Activated CD8-positive, alpha-beta T cell treated with anti-CD3 and anti-CD28 coated beads for 36 hours (primary cell): ENCODE measurements around the gene ALDH6A1. TPM values are rescaled to one million over a fixed set of nuclear protein-coding genes. Genes with fewer than 3 reads are reported as not detected.

Experiments used
- ATAC-seq: fragments of 200-7000 bp; cut with Tn5 transposase; one replicate; pipeline ENCODE4 v1.10.0; 2021; ENCODE audit warnings: mild to moderate bottlenecking, moderate library complexity
- CTCF ChIA-PET: fragments of 350-600 bp; sonication (Branson Sonifier 250); formaldehyde crosslinking; loops from one replicate; lab custom pipeline; 2021; ENCODE audit warnings: antibody characterized with exemption; lab: Charles Lee
- POLR2A ChIA-PET: fragments of 350-600 bp; sonication (Branson Sonifier 250); formaldehyde crosslinking; loops from one replicate; lab custom pipeline; 2021; ENCODE audit warnings: antibody characterized with exemption; lab: Charles Lee
- DNase-seq: peaks from one replicate; pipeline ENCODE4 v3.0.0-alpha.2; 2020
- H3K27ac Mint-ChIP-seq: one replicate; pipeline ENCODE4 v1.8.0; 2021; ENCODE audit warnings: mild to moderate bottlenecking, mixed read lengths
- H3K27me3 Mint-ChIP-seq: one replicate; pipeline ENCODE4 v1.8.0; 2021; ENCODE audit warnings: mixed read lengths
- H3K36me3 Mint-ChIP-seq: one replicate; pipeline ENCODE4 v1.8.0; 2021; ENCODE audit warnings: low read depth, mixed read lengths
- H3K4me1 Mint-ChIP-seq: one replicate; pipeline ENCODE4 v1.8.0; 2021; ENCODE audit warnings: low read depth, mixed read lengths
- H3K4me3 Mint-ChIP-seq: one replicate; pipeline ENCODE4 v1.8.0; 2021; ENCODE audit warnings: mild to moderate bottlenecking, moderate library complexity, mixed read lengths
- H3K9me3 Mint-ChIP-seq: one replicate; pipeline ENCODE4 v1.8.0; 2021; ENCODE audit warnings: mixed read lengths
- intact Hi-C: fragments of 100-400 bp; cut with micrococcal nuclease; formaldehyde crosslinking; loops from one replicate; pipeline ENCODE4 v1.10.0; 2022
- total RNA-seq, 2 experiments: library from RNA; stranded (reverse); gene quantifications; one replicate each; pipeline ENCODE4 v1.2.3, GENCODE V29; 2021
- TF ChIP-seq, protein P1 (sequence below): fragments of 200-600 bp; IDR thresholded peaks from one replicate; pipeline ENCODE4 v1.8.0; 2022; ENCODE audit warnings: antibody characterized with exemption, mild to moderate bottlenecking

ALDH6A1 gene
- total RNA-seq, 2 experiments from 2014 or later: 10.8 to 11.8 TPM

DNA sequence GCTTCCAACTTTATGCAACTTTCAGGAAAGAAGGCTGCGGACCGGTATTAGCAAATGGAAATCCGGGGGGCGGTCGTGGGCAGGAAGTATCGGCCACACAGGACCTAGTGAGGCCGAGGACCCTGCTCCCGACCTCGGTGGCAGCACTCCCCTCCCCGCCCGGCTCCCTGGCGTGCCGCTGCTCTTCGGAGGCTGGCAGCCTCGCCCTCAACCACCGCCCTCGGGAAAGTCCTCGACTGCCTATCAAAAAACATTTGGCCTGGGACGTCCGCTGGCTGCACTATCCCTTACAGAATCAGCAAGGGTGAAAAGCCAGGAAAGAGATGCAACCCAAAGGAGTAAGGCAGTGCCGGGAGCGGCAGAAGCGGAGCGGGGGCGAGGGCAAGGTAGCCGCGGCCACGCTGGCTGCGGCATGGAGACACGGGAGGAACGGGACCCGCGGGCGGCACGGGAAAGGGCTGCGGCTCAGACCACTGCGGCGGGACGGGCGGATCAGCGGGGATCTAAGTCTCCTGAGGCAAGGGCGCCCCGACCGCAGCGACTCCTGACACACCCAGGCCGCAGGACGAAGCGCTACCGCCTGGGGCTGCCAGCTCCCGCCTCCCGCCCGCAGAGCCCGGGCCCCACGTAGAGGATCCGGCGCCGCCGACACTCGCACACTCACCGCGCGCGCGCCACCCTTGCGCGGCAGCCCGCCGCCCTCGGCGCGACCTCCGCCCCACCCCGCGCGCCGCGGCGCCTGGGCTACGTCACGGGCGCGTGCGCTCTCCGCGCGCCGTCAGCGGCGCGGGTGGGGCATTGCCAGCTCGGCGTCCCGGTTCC is 65.5 kb downstream of the ALDH6A1 start, which contains the start of the genes BBOF1 and ENTPD5:
Gene BBOF1, plus strand, starts transcription at position 764 of the 822 bp plus-strand sequence. CDS start 130 bp downstream, outside the sequence.
Gene ENTPD5, minus strand, starts transcription at position 703 of the 822 bp plus-strand sequence. CDS start 31,186 bp downstream, outside the sequence.
- no peaks in the 10 kb centered on the region for H3K9me3 Mint-ChIP-seq
- H3K4me3 Mint-ChIP-seq: peak within 1 kb of the TSS; percentile 94
- TF ChIP-seq, protein P1, sequence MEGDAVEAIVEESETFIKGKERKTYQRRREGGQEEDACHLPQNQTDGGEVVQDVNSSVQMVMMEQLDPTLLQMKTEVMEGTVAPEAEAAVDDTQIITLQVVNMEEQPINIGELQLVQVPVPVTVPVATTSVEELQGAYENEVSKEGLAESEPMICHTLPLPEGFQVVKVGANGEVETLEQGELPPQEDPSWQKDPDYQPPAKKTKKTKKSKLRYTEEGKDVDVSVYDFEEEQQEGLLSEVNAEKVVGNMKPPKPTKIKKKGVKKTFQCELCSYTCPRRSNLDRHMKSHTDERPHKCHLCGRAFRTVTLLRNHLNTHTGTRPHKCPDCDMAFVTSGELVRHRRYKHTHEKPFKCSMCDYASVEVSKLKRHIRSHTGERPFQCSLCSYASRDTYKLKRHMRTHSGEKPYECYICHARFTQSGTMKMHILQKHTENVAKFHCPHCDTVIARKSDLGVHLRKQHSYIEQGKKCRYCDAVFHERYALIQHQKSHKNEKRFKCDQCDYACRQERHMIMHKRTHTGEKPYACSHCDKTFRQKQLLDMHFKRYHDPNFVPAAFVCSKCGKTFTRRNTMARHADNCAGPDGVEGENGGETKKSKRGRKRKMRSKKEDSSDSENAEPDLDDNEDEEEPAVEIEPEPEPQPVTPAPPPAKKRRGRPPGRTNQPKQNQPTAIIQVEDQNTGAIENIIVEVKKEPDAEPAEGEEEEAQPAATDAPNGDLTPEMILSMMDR: no peak
- peak within 1 kb of the TSS; percentile 94 for H3K27ac Mint-ChIP-seq
- H3K4me1 Mint-ChIP-seq: peaks cover 11% of the 10 kb centered on the region
- intact Hi-C loops: no loop called here
- H3K36me3 Mint-ChIP-seq: no peaks in the 10 kb centered on the region
- no peaks in the 10 kb centered on the region for H3K27me3 Mint-ChIP-seq
- ATAC-seq (peak; percentile 95), DNase-seq (peak; percentile 82)
- POLR2A ChIA-PET: interaction anchor here (0.7 to 1.2 kb wide), 4 partner anchors 21 to 132 kb away, joined by 3 read pairs; partner anchors contain the start of gene ZNF410
- CTCF ChIA-PET: interaction anchor here (1.0 to 1.4 kb wide), 2 partner anchors 19 to 238 kb away, joined by 3 to 4 read pairs; no protein-coding TSS in a partner anchor

DNA sequence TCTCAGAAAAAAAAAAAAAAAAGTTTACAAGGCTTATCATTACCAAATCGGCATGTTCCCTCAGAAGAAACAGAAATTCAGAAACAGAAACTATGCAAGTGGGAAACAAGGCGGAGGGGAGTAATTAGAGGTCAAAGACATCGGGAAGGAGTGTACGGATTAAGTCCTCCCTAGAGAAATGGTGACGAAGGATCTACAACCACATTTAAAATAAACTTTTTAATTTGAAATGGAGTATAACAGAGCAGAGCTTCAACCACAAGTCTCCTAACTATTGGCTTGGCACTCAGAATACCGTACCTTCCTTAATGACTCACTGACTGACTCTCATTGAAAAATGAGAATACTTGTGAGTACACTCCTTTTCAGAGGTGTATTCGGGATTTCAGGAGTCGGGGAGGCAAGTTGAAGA is 66.1 kb downstream of the ALDH6A1 start:
- Mint-ChIP-seq H3K4me1 (peaks cover 11% of the 10 kb centered on the region), H3K36me3 (peaks cover 4% of the 10 kb centered on the region), H3K4me3 (peak overlapping the region; percentile 94), H3K27me3 (no peaks in the 10 kb centered on the region), H3K9me3 (no peaks in the 10 kb centered on the region), H3K27ac (peak overlapping the region; percentile 94)
- ATAC-seq: peak; percentile 31
- intact Hi-C loops: no loop called here
- ChIA-PET POLR2A (interaction anchor here (0.7 to 1.2 kb wide), 4 partner anchors 20 to 131 kb away, joined by 3 read pairs; partner anchors contain the start of gene ZNF410), CTCF (no interaction called here)
- no peak for DNase-seq
- TF ChIP-seq, protein P1: no peak

DNA sequence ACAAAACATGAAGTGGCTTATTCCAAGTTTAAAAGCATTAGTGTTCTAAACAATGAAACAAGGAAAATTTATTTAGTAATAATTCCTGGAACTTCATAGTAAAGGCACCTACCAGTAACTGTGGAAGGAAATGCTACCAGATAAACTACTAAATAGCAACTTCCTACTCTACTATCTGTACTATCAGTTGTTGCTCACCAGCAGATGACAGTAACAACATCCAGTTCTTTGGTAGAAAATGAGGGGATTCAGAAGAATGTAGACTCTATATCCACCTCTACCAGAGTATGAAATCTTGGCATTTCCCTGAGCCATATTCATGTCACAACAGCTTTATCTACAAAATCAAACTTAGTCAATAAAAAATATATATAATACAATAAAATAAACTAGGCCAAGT is 68.3 kb downstream of the ALDH6A1 start:
- H3K36me3 Mint-ChIP-seq: peaks cover 7% of the 10 kb centered on the region
- intact Hi-C loops: no loop called here
- H3K9me3 Mint-ChIP-seq: no peaks in the 10 kb centered on the region
- H3K4me1 Mint-ChIP-seq: peaks cover 11% of the 10 kb centered on the region
- H3K4me3 Mint-ChIP-seq: no peak overlapping the region
- POLR2A ChIA-PET: no interaction called here
- TF ChIP-seq, protein P1: no peak
- H3K27ac Mint-ChIP-seq: no peak overlapping the region
- DNase-seq: no peak
- CTCF ChIA-PET: interaction anchor here (0.7 kb wide), 1 partner anchor 9 kb away, joined by 3 read pairs; no protein-coding TSS in a partner anchor
- no peaks in the 10 kb centered on the region for H3K27me3 Mint-ChIP-seq
- no peak for ATAC-seq

DNA sequence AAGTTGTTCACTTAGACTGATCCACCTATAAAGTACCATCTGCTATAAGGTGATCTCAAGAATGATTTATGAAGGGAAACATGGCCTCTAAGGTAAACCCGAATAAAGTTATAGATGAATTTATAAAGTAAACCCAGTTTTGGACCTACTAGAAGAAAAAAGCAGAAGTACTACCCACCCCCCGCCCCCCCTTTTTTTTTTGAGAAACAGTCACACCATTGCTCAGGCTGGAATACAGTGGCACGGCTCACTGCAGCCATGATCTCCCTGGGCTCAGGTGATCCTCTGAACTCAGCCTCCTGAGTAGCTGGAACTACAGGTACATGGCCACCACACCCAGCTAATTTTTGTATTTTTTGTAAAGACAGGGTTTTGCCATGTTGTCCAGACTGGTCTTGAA is 69.1 kb downstream of the ALDH6A1 start:
- intact Hi-C loops: no loop called here
- H3K27me3 Mint-ChIP-seq: no peaks in the 10 kb centered on the region
- peaks cover 11% of the 10 kb centered on the region for H3K4me1 Mint-ChIP-seq
- no peaks in the 10 kb centered on the region for H3K9me3 Mint-ChIP-seq
- ATAC-seq (no peak), DNase-seq (no peak)
- H3K4me3 Mint-ChIP-seq: no peak overlapping the region
- H3K36me3 Mint-ChIP-seq: peaks cover 9% of the 10 kb centered on the region
- CTCF ChIA-PET: no interaction called here
- TF ChIP-seq, protein P1: no peak
- POLR2A ChIA-PET: no interaction called here
- H3K27ac Mint-ChIP-seq: no peak overlapping the region

DNA sequence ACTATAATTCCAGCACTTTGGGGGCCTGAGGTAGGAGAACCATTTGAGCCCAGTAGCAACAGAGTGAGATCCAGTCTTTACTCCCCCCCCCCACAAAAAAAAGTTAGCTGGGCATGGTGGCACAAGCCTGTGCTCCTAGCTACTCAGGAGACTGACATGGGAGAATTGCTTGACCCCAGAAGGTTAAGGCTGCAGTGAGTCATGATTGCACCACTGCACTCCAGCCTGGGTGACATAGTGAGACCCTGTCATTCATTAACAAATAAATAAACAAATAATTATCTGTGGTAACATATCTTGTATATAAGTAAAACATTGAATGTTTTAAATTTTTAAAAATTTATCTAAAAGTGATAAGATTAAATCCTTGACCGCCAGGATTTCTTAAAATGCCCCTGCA is 70.0 kb downstream of the ALDH6A1 start:
- Mint-ChIP-seq H3K4me1 (peaks cover 5% of the 10 kb centered on the region), H3K9me3 (no peaks in the 10 kb centered on the region), H3K27me3 (no peaks in the 10 kb centered on the region), H3K4me3 (no peak overlapping the region), H3K27ac (no peak overlapping the region), H3K36me3 (peaks cover 11% of the 10 kb centered on the region)
- TF ChIP-seq, protein P1: no peak
- intact Hi-C loops: no loop called here
- POLR2A ChIA-PET: no interaction called here
- DNase-seq: no peak
- CTCF ChIA-PET: interaction anchor here (1.4 kb wide), 1 partner anchor 11 kb away, joined by 4 read pairs; no protein-coding TSS in a partner anchor
- no peak for ATAC-seq
